Cardiac septum (tissue), 1 donor: ENCODE measurements around the gene CACNA2D4. TPM values are rescaled to one million over a fixed set of nuclear protein-coding genes. Genes with fewer than 3 reads are reported as not detected.
"Not testable (repeated sequence)": the region's sequence is repeated elsewhere in the genome, so short reads cannot be mapped to it uniquely, and the experiment has no call there.

Source experiments
- DNase-seq: peaks from one replicate; pipeline ENCODE4 v3.0.0-alpha.2; 2020; ENCODE audit warnings: low spot score
- intact Hi-C: fragments of 100-400 bp; cut with DNase I; formaldehyde crosslinking; loops from one replicate; pipeline ENCODE4 v1.14.0; 2022
- long read RNA-seq: library from polyadenylated mRNA; unstranded; transcript quantifications from one replicate; pipeline ENCODE4 v2.0.0, GENCODE V29; 2021
- total RNA-seq: library from RNA; stranded (reverse); fragmentation: NEBNext Ultra II Directional; extraction: Animal tissue kit (Norgen Biotek cat#: 25700); gene quantifications from one replicate; pipeline ENCODE4 v1.2.1, GENCODE V29; 2021
- donor health status: DM: no; HTN: no; CAD: no.

Gene CACNA2D4, protein sequence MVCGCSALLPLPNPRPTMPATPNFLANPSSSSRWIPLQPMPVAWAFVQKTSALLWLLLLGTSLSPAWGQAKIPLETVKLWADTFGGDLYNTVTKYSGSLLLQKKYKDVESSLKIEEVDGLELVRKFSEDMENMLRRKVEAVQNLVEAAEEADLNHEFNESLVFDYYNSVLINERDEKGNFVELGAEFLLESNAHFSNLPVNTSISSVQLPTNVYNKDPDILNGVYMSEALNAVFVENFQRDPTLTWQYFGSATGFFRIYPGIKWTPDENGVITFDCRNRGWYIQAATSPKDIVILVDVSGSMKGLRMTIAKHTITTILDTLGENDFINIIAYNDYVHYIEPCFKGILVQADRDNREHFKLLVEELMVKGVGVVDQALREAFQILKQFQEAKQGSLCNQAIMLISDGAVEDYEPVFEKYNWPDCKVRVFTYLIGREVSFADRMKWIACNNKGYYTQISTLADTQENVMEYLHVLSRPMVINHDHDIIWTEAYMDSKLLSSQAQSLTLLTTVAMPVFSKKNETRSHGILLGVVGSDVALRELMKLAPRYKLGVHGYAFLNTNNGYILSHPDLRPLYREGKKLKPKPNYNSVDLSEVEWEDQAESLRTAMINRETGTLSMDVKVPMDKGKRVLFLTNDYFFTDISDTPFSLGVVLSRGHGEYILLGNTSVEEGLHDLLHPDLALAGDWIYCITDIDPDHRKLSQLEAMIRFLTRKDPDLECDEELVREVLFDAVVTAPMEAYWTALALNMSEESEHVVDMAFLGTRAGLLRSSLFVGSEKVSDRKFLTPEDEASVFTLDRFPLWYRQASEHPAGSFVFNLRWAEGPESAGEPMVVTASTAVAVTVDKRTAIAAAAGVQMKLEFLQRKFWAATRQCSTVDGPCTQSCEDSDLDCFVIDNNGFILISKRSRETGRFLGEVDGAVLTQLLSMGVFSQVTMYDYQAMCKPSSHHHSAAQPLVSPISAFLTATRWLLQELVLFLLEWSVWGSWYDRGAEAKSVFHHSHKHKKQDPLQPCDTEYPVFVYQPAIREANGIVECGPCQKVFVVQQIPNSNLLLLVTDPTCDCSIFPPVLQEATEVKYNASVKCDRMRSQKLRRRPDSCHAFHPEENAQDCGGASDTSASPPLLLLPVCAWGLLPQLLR
- total RNA-seq = 0.89 TPM
- long read RNA-seq, partial matches to known transcripts = 0 of 1 reads
- long read RNA-seq, other reads (novel, unspliced or antisense) = 1 of 1 reads

DNA sequence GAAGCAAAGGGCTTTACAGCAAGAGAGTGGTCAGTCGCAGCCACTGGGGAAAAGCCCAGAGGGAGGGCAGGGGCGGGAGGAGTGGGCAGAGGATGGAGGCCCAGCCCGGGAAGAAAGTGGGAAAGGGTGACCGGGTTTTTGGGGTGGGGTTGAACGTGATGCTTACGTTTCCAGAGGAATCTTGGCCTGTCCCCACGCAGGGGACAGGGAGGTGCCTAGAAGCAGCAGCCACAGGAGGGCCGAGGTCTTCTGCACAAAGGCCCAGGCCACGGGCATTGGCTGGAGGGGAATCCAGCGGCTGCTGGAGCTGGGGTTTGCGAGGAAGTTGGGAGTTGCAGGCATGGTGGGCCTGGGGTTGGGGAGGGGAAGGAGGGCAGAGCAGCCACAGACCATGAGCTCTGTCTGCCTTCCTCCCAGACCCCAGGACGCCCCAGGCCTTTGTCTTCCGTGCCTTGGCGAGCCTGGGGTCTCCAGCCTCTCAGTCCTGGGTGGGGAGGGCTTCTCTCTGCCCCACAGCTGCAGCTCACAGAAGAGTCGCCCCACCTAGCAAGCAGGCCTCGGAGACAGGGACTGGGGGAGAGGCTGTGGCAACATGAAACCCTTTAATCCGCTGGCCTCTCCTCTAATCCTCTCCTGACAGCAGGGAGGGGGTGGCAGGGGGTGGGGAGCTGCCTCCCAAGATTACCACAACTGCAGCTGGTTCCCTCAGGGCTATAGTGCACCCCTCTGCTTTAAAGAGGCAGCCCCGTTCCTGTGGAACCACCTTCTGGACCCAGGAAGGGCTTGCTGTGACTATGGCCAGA is at the start of gene CACNA2D4:
TSS of gene CACNA2D4 (minus strand) at position 572 of the 803 bp plus-strand sequence. CDS start at position 393, 179 bp downstream.
- intact Hi-C loops = no loop called here
- DNase-seq = peak; percentile 74

DNA sequence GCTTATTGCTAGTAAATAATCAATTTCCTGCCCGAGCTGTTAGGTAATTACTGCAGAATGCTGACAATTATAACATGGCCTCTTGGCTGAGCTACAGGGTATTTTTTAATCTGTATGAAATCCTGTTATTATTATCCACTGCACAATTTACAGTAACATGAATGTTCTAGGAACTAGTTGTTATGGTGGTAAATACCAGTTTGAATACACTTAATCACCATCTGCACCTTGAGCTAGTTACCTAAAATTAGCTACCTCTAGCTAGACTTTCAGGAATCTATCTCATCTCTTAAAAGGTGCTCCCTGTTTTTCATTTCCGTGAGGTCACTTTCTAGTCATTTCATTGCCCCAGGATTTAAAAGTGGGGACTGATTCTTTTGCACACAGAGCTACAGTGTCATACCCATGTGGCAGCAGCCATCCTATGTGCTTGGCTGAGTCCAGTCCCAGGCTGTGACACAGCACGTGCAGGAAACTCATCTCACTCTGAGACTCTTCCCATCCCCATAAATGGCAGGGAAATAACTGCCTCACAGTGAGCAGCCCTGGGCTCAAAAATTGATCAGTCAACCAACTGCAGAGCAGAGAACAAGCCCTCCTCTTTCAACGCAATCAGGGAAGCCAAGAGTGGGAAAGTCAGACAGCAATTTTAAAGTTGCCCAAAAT is 48.2 kb upstream of the CACNA2D4 start:
- intact Hi-C loops = no loop called here
- DNase-seq = no peak

DNA sequence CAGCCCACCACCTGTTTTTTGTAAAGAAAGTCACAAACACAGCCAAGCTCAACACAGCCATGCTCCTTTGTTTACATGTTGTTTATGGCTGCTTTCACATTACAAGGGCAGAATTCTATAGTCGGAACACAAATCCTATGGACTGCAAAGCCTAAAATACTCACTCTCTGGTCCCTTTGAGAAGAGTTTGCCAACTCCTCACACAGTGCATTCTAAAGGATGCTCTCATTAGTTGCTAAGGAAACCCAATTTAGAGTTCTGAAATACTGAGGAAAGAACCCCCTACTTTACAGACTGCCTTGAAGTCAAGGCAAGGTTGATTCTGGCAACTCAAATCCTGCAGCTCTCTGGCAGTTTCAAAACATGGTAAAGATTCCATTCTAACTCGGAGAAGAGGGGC is 47.5 kb upstream of the CACNA2D4 start:
- intact Hi-C loops = no loop called here

DNA sequence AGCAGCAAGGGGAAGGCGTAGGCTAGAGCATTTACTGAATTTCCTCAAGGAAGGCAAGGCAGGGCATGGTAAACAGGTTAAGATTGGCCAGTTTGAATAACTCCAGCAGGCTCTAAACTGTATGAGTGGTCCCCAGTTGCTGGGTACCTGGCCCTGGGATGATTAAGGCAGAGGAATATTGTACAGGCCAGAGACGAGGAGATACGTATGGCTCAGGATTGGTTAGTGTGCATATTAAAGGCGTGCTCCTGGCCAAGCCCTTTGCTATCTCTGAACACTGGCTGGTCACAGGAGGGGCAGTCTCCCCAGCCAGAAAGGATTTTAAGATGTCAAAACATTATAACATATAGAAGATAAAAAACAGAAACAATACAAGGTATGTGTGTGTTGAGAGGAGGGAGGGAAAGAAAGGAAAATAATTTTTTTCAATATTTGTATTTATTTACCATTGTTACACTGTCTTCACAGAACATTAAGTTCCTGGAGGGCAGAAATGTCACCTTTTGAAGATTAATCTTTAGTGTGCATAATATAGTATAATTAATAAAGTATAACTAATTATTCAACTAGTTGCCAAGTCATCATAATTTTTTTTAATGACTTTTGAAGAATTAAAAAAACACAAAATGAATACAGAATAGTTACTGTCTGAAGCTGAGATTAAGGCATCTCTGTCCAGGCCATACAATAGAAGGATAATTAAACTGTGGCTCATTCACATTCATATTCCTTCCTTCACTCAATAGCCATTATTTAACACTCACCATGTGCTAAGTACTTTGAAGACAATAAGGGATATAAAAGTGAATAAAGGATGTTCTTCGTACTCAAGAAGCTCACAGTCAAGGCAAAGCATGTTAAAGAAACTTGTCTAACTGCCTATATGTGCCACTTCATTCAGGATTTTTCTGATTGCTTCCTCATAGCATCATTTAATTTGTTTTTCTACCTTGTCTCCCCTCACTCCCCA is 43.9 kb upstream of the CACNA2D4 start:
- intact Hi-C loops = no loop called here
- no peak for DNase-seq

More for the DNA sequence above, 47.5 kb upstream of the CACNA2D4 start:
- DNase-seq = no peak

DNA sequence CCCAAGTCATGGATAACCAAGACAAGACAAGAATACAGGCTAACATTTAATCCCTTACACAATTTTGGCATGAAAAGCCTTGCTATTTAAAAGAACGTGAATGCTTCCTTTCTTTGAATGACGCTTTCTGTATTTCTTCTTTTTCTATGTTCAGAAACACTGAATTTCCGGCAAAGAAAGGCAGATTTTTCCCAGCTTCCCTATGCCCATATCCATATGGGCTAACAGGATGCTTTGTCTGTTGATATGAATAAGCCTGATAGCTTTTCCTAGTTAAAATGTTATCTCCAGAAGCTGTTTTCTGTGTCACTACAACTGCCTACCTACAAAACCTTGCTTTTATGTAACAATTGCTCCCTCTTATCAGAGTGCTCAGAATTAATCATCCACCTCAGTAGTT is 38.3 kb upstream of the CACNA2D4 start:
- DNase-seq = no peak
- intact Hi-C loops = no loop called here

DNA sequence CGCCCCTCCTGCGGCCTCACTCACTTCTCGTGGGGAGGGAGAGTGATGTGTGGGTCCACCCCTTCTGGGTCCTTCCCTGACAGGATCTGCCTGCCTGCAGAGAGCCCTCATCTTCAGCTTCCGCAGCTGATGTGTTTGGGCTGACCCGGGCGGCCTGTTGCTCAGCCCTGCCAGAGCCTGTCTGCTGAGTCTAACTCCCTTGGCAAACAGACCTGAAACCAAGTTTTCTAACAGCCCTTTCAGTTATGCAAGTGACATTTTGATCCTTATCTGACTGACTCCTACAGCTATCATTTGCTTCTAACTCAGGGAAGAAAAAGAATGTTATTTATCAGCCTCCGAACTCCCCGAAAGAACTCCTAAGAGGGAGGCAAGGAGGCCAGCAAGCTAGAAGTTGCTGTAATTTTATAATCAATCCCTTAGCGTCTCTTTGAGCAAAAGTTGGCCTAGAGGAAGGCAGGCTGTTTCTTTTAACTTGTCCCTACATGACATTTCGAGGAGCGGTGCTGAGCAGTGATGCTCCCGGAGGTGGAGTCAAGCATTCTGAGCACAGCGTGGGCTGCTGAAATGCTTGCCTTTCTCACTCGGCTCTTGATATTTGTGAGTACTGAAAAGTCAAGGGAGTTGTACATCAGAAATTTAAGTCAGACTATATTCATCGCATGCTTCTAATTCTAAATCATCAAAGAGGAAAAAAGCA is 31.5 kb upstream of the CACNA2D4 start:
- no peak for DNase-seq

DNA sequence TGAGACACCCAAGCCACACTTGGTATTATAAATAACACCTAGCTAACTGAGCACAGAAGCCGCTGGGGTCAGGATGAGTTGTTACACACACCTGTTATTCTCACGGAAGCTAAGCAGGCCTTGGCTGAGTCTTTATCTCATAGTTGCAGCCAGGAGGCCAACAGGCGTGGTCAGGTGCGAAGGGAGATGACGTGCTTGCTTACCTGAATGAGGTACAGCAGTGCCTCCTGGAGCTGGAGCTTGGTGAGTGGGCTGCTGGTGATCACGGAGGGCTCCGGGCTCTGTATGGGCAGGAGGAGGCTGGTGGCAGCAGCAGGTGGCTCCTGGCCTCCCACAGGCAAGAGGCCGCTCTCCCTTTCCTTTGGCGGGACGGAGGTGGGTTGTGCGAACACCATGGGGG is 30.4 kb upstream of the CACNA2D4 start:
- intact Hi-C loops = no loop called here
- DNase-seq = no peak

More for the DNA sequence above, 31.5 kb upstream of the CACNA2D4 start:
- intact Hi-C loops = no loop called here

DNA sequence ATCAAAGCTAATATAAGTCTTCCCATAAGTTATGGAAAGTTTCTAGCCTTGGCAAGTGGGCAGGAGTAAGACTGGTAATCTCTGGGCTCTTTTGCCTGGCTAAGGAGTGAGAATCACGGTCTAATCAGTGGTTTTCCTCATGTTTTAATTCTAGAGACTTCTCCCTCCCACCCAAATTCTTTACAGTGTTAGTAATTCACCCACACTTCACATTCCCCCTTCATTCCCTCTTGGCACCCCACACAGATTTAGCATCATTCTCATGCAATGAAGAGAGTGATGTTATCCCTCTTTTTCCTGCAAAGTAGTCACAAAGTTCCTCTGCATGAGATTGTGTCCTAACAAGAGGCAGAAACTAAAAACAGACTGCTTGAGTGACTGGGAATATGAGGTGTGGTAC is 28.6 kb upstream of the CACNA2D4 start:
- intact Hi-C loops = no loop called here
- no peak for DNase-seq

DNA sequence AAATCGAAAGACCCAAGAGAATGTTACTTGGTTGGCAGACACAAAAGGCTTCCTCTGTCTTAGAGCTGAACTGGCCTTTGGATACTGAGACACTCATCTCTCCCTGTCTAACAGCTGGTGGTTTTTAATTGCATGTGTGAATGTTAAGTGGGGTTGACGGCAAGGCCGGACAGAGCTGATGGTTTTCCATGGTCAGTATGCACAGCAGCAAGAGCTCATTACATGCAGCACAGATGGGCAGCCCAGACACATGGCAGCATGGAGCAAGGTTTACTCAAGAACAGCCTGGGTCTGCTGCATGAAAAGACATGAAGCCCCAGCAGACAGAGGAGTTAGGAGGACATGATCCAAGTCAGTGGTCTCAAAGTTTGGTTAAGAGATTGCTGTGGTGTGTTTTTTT is 27.8 kb upstream of the CACNA2D4 start:
- intact Hi-C loops = no loop called here
- DNase-seq = no peak

DNA sequence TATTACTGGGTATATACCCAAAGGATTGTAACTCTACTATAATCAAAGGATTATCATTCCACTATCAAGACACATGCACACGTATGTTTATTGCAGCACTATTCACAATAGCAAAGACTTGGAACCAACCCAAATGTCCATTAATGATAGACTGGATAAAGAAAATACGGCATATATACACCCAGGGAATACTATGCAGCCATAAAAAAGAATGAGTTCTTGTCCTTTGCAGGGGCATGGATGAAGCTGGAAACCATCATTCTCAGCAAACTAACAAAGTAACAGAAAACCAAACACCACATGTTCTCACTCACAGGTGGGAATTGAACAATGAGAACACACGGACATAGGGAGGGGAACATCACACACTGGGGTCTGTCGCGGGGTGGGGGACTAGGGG is 27.1 kb upstream of the CACNA2D4 start:
- intact Hi-C loops, DNase-seq: not testable (repeated sequence)

DNA sequence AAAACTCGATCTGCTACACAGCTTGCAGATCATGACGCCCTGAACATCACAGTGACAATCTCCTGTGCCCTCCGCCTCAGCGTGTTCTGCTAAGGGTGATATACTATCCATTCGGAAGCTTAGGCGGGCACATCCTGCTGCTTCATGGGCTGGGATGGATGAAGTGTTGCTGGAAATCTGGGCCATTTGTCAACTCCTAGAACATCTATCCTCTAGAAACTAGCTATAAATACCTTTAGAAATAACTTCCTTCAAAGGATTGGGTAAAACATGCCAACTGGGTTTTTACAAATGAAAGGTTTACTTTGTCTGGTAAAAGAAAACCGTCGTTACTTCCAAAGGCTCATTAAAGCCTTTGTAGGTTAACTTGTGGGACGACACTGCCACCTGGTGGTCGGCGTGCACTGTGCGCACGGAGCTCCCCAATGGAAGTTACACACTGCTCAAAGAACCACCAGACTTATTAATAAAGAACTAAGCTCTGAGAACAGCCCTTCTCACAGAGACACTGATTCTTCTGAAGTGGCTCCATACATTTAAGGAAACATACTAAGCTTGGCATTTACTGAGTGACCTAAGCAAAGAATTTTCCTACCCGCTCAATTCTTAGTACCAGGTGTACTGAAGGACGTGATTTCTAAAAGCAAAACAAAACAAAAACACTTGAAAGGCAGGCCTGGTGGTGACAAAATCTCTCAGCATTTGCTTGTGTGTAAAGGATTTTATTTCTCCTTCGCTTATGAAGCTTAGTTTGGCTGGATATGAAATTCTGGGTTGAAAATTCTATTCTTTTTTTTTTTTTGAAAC is 21.6 kb upstream of the CACNA2D4 start:
- intact Hi-C loops = loop anchor here (1.0 to 5.0 kb wide), 3 partner anchors 144 to 308 kb away; no protein-coding TSS in a partner anchor
- DNase-seq = peak; percentile 92

DNA sequence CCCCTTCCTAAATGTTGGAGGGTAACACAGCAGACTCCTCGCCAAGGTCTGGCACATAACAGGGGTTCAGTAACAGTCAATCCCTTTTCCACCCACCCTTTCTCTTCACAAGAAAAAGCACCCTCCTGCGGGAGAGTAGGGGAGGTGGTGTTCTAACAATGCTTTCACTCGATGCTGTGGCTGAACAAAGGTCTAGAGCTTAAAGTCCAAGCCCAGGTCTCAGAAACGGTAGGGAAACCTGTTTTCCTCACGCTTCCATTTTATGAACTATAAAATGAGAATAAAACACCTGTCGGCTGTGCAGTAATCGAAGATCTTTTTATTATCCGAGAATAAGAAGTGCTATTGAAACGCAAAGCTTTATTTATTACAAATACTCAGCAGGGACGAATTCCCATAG is 20.9 kb upstream of the CACNA2D4 start:
- intact Hi-C loops = loop anchor here (5.0 kb wide), 2 partner anchors 287 to 307 kb away; no protein-coding TSS in a partner anchor
- no peak for DNase-seq

DNA sequence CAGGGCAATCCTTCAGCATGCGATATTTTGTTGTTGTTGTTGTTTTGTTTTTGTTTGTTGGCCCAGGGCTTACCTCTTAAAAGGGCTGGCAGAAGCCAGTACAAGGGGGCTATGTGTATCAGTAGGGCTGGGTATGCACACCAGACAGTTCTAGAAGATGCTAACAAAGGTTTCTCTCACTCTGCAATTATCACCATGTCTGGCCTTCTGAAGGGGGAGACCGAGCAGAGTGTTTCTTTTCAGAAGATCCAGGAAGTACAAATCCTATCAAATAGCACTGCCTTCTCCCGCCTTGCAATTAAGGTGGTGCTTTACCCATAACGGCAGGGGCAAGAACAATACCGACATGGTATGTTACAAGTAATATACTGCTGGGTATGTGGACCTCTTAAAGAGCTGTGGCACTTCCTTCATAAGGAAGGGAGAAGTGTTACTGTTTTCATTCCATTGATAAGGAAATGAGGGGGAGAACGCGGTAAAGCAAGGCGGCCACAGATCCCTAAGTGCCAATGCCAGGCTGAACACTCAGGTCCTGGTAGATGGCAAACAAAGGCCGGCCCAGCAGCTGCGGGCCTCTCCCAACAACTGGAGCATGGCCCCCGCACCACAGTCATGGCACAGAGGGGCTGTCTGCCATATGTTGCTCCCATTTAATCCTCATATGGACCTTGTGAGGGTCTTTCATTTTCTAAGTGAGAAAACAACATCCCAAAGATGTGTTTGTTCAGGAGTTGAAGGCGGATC is 19.2 kb upstream of the CACNA2D4 start:
- no peak for DNase-seq
- intact Hi-C loops = loop anchor here (5.0 kb wide), 2 partner anchors 285 to 305 kb away; no protein-coding TSS in a partner anchor

DNA sequence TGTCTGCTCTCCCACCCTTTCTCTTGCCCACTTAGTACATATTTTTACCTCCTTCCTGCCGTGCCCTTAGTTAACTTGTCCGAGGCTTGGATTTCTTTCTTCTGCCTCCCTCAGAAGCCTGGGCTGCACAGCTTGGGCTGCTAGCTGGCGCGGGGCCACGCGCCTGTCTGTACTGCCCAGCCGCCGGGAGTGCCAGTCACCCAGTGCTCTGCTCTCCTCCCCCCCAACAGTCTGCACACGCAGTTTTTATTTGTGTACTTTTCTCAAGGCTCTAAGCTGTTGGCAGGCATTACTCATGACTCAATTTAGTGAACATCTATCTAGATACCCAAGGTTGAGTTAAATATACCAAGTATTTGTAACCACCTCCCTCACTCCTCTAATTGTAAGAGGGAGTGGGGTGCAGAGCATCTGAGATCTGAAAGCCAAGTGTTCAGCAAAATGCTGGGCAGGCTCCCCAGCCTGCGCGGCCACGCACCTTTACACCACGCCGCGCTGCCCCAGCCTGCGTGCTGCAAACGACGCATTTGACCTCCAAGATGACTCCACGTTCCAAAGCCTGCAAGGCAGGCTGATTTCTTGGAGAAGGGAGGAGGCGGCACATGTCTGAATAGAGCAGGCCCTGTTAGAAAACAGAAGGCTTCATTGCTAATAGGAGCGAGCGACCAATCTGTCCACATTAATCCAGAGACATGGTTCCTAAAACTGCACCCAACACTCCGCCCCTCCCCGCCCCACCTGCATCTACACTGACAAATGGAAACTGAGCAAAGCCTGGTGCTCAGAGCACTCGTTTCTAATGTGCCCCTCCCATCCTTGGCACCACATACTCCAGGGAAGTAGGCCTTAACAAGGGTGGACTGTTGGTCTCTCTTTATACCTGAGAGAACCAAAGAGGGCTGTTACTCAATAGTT is 18.2 kb upstream of the CACNA2D4 start:
- intact Hi-C loops = loop anchor here (5.0 kb wide), 2 partner anchors 284 to 304 kb away; no protein-coding TSS in a partner anchor
- DNase-seq = no peak
